SK-N-SH treated with all-trans-retinoic acid at 6 μM for 48 hours (cell line): ENCODE data around the gene KCNE2.

Experiments
- CSDC2 ChIP-seq: fragments of 250-450 bp; sonication (Bioruptor Pico); IDR thresholded peaks from 2 replicates; pipeline ENCODE4 v1.5.0; 2020; ENCODE audit warnings: mild to moderate bottlenecking, moderate library complexity
- ESRRG ChIP-seq: fragments of 250-450 bp; sonication (Bioruptor Pico); IDR thresholded peaks from 2 replicates; pipeline ENCODE4 v1.6.1; 2021; ENCODE audit warnings: mild to moderate bottlenecking
- SNAI2 ChIP-seq: fragments of 250-450 bp; sonication (Bioruptor Pico); IDR thresholded peaks from 2 replicates; pipeline ENCODE4 v1.5.0; 2020; ENCODE audit warnings: mild to moderate bottlenecking, moderate library complexity
- ZC3H10 ChIP-seq: fragments of 250-450 bp; sonication (Bioruptor Pico); IDR thresholded peaks from 2 replicates; pipeline ENCODE4 v1.5.1; 2021; ENCODE audit warnings: mild to moderate bottlenecking, moderate library complexity
- ZFP30 ChIP-seq: fragments of 450-650 bp; formaldehyde crosslinking; IDR thresholded peaks from 2 replicates; pipeline ENCODE4 v1.5.0; 2022; ENCODE audit warnings: mild to moderate bottlenecking, moderate library complexity
- ZNF565 ChIP-seq: fragments of 450-650 bp; formaldehyde crosslinking; conservative IDR thresholded peaks from 2 replicates; pipeline ENCODE4 v1.5.0; 2020; ENCODE audit warnings: low read depth, mild to moderate bottlenecking, moderate library complexity
- ZNF70 ChIP-seq: fragments of 450-650 bp; formaldehyde crosslinking; IDR thresholded peaks from 2 replicates; pipeline ENCODE4 v1.5.0; 2020; ENCODE audit warnings: mild to moderate bottlenecking, moderate library complexity
- TF ChIP-seq, protein P1 (sequence below): fragments of 250-450 bp; sonication (Bioruptor Pico); IDR thresholded peaks from 2 replicates; pipeline ENCODE4 v1.8.0; 2020; ENCODE audit warnings: mild to moderate bottlenecking, moderate library complexity, borderline replicate concordance
- TF ChIP-seq, protein P2 (sequence below): fragments of 250-450 bp; sonication (Bioruptor Pico); IDR thresholded peaks from 2 replicates; pipeline ENCODE4 v1.5.1; 2021; ENCODE audit warnings: mild to moderate bottlenecking, moderate library complexity

DNA sequence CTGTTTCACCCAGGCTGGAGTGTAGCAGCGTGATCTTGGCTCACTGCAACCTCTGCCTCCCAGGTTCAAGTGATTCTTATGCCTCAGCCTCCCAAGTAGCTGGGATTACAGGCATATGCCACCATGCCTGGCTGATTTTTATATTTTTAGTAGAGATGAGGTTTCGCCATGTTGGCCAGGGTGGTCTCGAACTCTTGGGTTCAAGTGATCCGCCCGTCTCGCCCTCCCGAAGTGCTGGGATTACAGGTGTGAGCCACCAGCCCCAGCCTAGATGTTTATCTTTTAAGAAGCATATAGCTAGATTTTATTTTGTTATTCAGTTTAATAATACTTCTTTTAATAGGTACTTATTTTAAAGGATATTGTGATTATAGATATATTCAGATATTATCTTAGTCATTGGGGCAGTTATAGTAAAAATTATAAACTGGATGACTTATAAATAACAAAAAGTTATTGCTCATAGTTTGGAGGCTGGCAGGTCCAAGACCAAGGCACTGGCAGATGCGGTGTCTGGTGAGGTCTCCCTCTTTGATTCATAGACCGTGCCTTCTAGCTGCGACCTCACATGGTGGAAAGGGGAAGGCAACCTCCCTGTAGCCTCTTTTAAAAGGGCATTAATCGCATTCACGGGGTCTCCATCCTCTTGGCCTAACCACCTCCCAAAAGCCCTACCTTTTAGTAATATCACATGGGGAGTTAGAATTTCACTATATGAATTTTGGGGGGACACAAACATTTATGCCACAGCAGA is 3.1 kb upstream of the KCNE2 start:
- TF ChIP-seq, protein P1, sequence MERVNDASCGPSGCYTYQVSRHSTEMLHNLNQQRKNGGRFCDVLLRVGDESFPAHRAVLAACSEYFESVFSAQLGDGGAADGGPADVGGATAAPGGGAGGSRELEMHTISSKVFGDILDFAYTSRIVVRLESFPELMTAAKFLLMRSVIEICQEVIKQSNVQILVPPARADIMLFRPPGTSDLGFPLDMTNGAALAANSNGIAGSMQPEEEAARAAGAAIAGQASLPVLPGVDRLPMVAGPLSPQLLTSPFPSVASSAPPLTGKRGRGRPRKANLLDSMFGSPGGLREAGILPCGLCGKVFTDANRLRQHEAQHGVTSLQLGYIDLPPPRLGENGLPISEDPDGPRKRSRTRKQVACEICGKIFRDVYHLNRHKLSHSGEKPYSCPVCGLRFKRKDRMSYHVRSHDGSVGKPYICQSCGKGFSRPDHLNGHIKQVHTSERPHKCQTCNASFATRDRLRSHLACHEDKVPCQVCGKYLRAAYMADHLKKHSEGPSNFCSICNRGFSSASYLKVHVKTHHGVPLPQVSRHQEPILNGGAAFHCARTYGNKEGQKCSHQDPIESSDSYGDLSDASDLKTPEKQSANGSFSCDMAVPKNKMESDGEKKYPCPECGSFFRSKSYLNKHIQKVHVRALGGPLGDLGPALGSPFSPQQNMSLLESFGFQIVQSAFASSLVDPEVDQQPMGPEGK = no peak
- no peak for TF ChIP-seq ZC3H10 (CRISPR knock-in tag)
- no peak for TF ChIP-seq ZFP30 (CRISPR knock-in tag)
- TF ChIP-seq ESRRG (CRISPR knock-in tag) = no peak
- TF ChIP-seq ZNF565 (CRISPR knock-in tag) = no peak
- TF ChIP-seq, protein P2, sequence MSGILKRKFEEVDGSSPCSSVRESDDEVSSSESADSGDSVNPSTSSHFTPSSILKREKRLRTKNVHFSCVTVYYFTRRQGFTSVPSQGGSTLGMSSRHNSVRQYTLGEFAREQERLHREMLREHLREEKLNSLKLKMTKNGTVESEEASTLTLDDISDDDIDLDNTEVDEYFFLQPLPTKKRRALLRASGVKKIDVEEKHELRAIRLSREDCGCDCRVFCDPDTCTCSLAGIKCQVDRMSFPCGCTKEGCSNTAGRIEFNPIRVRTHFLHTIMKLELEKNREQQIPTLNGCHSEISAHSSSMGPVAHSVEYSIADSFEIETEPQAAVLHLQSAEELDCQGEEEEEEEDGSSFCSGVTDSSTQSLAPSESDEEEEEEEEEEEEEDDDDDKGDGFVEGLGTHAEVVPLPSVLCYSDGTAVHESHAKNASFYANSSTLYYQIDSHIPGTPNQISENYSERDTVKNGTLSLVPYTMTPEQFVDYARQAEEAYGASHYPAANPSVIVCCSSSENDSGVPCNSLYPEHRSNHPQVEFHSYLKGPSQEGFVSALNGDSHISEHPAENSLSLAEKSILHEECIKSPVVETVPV (CRISPR knock-in tag) = no peak
- TF ChIP-seq CSDC2 (CRISPR knock-in tag) = no peak
- no peak for TF ChIP-seq ZNF70
- TF ChIP-seq SNAI2 (CRISPR knock-in tag) = no peak
